ENCODE data around the gene GTF2F2. TPM values are rescaled to one million over a fixed set of nuclear protein-coding genes. Genes with fewer than 3 reads are reported as not detected.

The GTF2F2 gene
- total and polyA plus RNA-seq, 10 donors = 11.8 to 19.1 (median 16.4) TPM

DNA sequence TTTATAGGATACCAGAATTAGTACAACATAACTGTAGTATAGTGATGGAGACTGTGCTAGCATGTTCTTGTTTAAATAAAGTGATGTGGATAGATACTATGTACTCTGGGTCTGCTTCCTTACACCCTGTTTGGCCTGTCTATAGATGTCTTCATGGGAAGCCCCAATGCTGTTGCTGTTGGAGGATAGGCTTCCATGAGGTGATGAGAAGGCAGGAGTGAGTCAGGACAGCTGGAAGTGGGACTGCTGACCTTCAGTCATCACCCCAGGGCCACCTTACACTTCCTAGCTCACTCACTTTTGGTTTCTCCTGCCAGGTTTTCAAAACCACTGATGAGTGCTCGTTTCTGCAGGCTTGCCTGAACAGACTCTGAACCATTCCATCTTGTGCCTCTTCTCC is 76.3 kb downstream of the GTF2F2 start:
- no peak overlapping the region for H3K27ac ChIP-seq
- no peaks in the 10 kb centered on the region for H3K27me3 ChIP-seq (replicated peaks in 1 of 7)
- intact Hi-C loops (cut with DNase I; ENCODE audit: low total_unique reads) = no loop called here
- no peak for DNase-seq
- H3K36me3 ChIP-seq = peaks cover 0 to 22% (median 0%) of the 10 kb centered on the region in 6 donors
- no peak for TF ChIP-seq POLR2AphosphoS5 (IDR thresholded peaks at IDR 0.05)
- H3K4me3 ChIP-seq = no peak overlapping the region
- 52 to 77% (median 64%) methylated on average over 1 of the region's 1 CpG for WGBS, 5 donors
- peaks cover 0 to 44% (median 13%) of the 10 kb centered on the region in 6 donors for H3K4me1 ChIP-seq
- no peaks in the 10 kb centered on the region for H3K9me3 ChIP-seq

DNA sequence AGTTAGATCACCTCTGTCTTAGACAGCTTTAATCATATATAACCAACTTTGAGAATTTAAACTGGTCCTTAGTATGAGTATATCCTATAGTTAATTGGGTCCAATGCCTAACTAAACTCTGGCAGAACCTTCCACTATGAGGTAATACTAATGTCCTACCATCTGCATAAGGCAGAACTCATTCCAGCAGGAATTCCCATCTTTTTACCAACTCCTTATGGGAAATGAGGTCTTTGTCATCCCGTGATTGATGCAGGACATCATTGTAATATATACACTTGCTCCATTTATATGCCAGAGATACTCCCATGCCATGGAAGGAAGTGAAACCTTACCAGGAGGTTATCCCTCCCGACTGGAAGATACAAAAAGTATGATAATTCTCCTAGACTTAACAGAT is 77.7 kb downstream of the GTF2F2 start:
- Histone ChIP-seq H3K27me3 (replicated peaks in 1 of 7) (no peaks in the 10 kb centered on the region), H3K36me3 (peaks cover 0 to 31% (median 0%) of the 10 kb centered on the region in 6 donors), H3K4me1 (peaks cover 0 to 44% (median 13%) of the 10 kb centered on the region in 6 donors), H3K9me3 (no peaks in the 10 kb centered on the region), H3K27ac (no peak overlapping the region), H3K4me3 (no peak overlapping the region)
- no peak for DNase-seq
- TF ChIP-seq, protein P1, sequence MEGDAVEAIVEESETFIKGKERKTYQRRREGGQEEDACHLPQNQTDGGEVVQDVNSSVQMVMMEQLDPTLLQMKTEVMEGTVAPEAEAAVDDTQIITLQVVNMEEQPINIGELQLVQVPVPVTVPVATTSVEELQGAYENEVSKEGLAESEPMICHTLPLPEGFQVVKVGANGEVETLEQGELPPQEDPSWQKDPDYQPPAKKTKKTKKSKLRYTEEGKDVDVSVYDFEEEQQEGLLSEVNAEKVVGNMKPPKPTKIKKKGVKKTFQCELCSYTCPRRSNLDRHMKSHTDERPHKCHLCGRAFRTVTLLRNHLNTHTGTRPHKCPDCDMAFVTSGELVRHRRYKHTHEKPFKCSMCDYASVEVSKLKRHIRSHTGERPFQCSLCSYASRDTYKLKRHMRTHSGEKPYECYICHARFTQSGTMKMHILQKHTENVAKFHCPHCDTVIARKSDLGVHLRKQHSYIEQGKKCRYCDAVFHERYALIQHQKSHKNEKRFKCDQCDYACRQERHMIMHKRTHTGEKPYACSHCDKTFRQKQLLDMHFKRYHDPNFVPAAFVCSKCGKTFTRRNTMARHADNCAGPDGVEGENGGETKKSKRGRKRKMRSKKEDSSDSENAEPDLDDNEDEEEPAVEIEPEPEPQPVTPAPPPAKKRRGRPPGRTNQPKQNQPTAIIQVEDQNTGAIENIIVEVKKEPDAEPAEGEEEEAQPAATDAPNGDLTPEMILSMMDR (IDR thresholded peaks at IDR 0.05 in 8 of 11, conservative IDR thresholded peaks at IDR 0.05 in 3 of 11) = no peak
- TF ChIP-seq POLR2A (IDR thresholded peaks at IDR 0.05) = no peak
- no peak for TF ChIP-seq POLR2AphosphoS5 (IDR thresholded peaks at IDR 0.05)
- intact Hi-C loops (cut with DNase I; ENCODE audit: low total_unique reads) = no loop called here
- 87 to 94% (median 89%) methylated on average over 2 of the region's 2 CpGs for WGBS, 5 donors

DNA sequence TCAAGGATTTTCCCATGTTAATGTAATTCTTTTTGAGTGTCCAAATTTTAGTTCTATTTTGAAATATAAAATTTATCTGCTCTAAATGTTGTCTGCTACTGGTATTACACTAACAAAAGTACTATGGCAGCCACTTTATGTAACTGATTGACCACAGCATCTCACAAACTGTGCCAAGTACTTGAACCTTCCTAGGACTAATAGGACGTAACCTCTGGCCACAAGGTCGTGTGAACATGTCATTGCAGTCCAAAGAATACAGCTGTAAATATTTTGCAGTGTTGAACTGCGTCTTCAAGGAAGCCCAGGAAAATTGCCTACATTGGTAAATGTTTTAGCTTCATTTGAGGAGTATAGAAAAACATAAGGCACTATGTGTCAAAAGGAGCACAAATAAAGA is 78.6 kb downstream of the GTF2F2 start:
- peaks cover 0 to 29% (median 0%) of the 10 kb centered on the region in 6 donors for H3K36me3 ChIP-seq
- peaks cover 0 to 44% (median 13%) of the 10 kb centered on the region in 6 donors for H3K4me1 ChIP-seq
- H3K27ac ChIP-seq = no peak overlapping the region
- H3K9me3 ChIP-seq = no peaks in the 10 kb centered on the region
- 68 to 87% (median 76%) methylated on average over 3 of the region's 3 CpGs for WGBS, 5 donors
- H3K4me3 ChIP-seq = no peak overlapping the region
- DNase-seq = no peak
- intact Hi-C loops (cut with DNase I; ENCODE audit: low total_unique reads) = no loop called here
- no peaks in the 10 kb centered on the region for H3K27me3 ChIP-seq (replicated peaks in 1 of 7)
- TF ChIP-seq, protein P1 (IDR thresholded peaks at IDR 0.05 in 8 of 11, conservative IDR thresholded peaks at IDR 0.05 in 3 of 11) = no peak
- no peak for TF ChIP-seq POLR2AphosphoS5 (IDR thresholded peaks at IDR 0.05)
- no peak for TF ChIP-seq POLR2A (IDR thresholded peaks at IDR 0.05)

DNA sequence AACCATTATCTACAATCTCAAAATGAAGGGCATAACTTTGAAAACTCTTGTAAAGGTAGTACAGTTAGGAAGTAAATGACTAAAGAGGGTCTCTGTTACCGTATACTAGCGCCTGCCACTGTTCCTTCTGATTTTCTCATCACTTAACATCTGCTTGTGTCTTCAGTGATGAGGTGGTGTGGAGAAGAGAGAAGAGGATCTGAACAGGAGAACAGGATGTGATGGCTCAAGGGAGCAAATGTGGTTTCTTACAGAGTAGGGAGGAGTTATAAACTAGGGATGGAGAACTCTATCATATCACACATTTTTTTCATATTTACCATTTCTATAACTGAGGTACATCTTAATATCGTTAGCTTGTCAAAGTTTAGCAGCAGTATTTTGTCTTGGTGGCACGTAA is 79.4 kb downstream of the GTF2F2 start:
- Histone ChIP-seq H3K27ac (no peak overlapping the region), H3K36me3 (peaks cover 0 to 21% (median 0%) of the 10 kb centered on the region in 6 donors), H3K4me1 (peaks cover 0 to 38% (median 13%) of the 10 kb centered on the region in 6 donors), H3K9me3 (no peaks in the 10 kb centered on the region), H3K4me3 (no peak overlapping the region), H3K27me3 (replicated peaks in 1 of 7) (no peaks in the 10 kb centered on the region)
- intact Hi-C loops (cut with DNase I; ENCODE audit: low total_unique reads) = no loop called here
- 76 to 90% (median 87%) methylated on average over 4 of the region's 4 CpGs for WGBS, 5 donors
- TF ChIP-seq POLR2A (IDR thresholded peaks at IDR 0.05) = no peak
- TF ChIP-seq POLR2AphosphoS5 (IDR thresholded peaks at IDR 0.05) = no peak
- TF ChIP-seq, protein P1 (IDR thresholded peaks at IDR 0.05 in 8 of 11, conservative IDR thresholded peaks at IDR 0.05 in 3 of 11) = no peak
- no peak for DNase-seq

Measured in spleen (tissue), 11 donors.